Occipital lobe (tissue), 2 donors: ENCODE results near the gene DSCAM. TPM values are rescaled to one million over a fixed set of nuclear protein-coding genes. Genes with fewer than 3 reads are reported as not detected.

ENCODE experiments used
- DNase-seq: peaks from one replicate; lab custom pipeline; 2025; lab: John Stamatoyannopoulos, UW
- total RNA-seq: library from RNA; depleted of rRNA; stranded (reverse); fragments of >200 nt; gene quantifications from one replicate; pipeline ENCODE4 v1.2.3, GENCODE V29; 2014

DSCAM gene
- total RNA-seq, 1 donor from 2014 or later, result 13.3 TPM

GRCh38 chr21:40768056-40768455, 78.9 kb downstream of the DSCAM start:
- DNase-seq, result no peak

GRCh38 chr21:40766381-40766780, 80.6 kb downstream of the DSCAM start:
- no peak for DNase-seq

DNA sequence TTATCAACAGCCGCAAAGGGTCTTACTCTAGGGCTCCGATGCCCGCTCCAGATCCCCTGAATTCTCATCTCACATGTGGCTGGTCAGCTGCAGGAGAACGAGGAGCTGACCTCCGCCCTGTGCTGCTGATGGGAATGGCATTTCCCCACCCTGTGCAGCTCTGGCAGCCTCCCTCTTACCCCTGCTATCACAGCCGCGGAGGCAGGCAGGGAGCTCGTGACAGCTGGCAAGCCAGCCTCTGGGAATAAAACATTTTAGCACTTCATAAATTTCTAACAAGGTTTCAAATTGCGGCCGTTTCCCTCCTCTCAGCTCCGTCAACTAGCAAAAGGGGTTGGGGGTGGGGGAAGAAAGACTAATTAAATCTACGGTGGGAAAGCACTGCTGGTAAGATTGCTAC, 81.1 kb downstream of the DSCAM start:
- DNase-seq, result peak; percentile 12

DNA sequence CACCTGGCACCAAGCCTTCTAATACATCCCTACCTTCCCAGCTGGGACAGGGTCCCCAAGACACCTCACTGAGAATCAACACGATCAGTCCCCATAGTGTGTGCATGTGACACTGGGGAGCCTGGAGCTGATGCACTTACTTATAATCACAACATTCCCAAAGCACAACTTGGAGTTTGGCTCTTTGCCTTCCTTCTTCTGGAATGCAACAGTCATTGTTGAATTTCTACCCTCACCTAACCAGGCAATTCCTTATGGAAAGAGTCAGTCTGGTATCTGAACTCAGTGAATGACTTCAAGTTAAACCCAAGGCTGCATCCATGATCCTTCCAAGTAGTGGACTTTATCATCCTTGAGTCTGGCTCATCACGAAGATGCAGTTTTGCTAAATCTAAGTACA, 86.1 kb downstream of the DSCAM start:
- DNase-seq, result no peak

GRCh38 chr21:40759061-40759460, 87.9 kb downstream of the DSCAM start:
- no peak for DNase-seq

- DNase-seq, result no peak
These were observed 89.6 kb downstream of the DSCAM start for GRCh38 chr21:40757366-40757765.

DNA sequence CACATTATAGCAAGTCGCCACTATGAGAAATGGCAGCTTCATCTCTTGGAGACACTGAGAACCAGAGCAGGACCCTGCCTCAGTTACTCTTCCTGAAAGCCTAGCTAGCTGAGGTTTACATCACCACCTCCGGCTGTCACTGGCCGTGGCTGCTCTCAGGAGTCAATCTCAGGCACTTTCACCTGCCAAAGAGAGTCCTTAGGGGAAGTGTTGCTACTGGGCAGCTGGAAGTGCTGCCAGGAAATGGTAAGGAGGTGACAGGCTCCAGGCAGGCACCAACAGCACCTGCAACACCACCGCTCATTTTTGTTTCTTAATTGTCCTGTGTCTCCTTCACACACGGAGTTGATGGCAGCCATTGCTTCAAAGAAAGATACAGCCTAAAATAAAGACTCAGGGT, 92.5 kb downstream of the DSCAM start:
- DNase-seq, result no peak

DNA sequence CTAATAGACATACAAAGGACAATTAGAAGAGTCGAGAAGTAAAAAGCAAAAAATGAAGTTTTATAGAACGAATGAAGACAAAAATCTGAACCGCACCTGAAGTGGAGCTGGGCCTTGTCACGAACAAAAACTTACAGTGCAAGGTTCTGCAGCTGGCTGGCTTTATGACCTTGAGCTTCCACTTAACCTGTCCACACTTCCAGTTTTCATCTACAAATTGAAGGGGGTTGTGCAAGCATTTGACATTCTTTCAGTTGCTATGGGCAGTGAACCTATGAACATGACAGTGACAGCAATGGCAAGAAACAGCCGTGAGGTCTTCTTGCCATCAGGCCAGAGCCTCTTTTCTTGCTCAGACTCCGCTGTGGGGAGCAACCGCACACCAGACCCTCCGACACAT, 93.2 kb downstream of the DSCAM start:
- no peak for DNase-seq

DNA sequence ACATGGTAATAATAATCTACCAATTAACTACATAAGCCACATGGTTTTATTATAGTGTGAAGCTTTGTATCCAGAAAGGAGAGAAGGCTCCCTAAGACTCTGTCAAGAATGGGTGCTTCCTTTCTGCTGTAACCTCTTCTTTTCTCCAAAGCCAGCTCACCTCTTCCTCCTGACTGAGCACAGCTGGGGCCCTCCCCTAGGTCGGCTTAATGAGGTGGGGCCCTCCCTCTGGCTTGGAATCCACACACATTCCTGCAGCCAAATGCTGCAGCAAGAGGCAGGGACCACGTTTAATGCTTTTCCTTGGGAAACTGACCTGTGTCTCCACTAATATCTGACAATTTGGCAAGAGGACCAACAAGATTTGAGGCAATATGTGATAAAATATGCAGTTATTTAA, 94.8 kb downstream of the DSCAM start:
- DNase-seq, result no peak

DNA sequence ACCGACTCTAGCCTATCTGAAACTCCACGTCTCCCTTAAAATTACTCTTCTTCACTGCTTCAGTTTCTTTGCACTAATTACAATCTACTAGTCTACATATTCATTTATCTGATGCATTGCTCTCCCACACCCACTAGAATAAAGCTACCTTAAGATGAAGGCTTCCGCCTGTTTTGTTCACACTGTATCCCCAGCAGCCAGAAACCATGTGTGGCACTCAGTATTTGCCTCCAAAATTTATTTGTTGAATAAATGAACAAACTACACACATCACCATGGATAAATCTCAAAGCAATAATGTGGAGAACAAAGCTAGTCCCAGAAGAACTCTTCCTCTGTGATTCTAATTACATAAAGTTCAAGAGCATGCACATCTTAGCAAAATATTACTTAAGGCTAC, 95.7 kb downstream of the DSCAM start:
- no peak for DNase-seq

- no peak for DNase-seq
These were observed 110.8 kb downstream of the DSCAM start for GRCh38 chr21:40736145-40736544.

DNA sequence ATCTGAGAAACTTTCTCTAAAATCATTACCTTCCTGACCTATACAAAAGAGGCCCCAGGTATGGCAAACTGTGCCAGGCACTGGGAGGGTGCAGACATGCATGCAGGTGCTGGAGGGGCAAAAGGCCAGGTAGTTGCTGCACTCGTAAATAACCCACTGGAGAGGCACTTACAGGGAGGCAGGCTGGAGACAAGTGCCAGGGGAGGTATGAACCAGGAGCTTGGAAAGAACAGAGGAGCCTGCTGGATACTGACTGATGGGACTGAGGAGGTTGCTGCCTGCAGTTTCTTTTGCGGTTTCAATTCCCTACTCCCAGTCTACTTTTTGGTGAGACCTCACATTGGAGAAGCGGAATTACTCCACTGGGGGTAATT, 113.9 kb downstream of the DSCAM start:
- DNase-seq, result no peak

DNA sequence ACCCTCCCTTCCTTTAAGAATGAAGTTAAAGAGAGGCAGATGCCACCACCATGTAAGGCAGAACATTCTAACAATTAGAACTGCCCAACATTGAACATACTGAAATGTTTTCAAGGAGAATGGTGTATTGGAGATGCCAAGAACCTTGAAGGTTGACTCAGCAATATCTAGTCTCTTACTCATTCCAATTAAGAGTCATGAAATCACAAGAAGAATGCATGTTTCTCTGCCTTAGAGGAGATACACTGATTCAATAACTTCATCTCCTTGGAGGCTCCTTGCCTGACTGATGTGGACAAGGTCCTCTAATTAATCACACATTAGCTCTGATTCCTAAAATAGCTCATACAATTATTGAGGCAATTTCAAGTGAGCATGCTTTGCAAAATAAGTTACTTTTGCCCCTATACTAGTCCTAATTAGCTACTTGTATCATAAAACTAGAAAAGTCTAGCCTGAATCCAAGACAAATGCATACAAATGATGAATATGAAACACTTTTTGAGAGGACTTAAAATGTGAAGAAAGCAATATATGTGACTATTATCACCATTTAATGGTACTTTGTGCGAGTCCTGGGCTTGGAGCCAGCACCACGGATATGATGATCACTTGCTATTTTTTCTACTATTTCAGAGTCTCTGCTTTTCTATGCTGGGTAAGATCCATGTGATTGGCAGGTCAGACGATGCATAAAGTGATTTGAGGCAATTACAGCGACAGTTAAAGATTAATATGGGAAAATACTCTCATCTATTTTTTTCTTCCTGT, 114.5 kb downstream of the DSCAM start:
- no peak for DNase-seq

GRCh38 chr21:40731206-40731605, 115.8 kb downstream of the DSCAM start:
- DNase-seq, result no peak

GRCh38 chr21:40730426-40730800, 116.5 kb downstream of the DSCAM start:
- no peak for DNase-seq

DNA sequence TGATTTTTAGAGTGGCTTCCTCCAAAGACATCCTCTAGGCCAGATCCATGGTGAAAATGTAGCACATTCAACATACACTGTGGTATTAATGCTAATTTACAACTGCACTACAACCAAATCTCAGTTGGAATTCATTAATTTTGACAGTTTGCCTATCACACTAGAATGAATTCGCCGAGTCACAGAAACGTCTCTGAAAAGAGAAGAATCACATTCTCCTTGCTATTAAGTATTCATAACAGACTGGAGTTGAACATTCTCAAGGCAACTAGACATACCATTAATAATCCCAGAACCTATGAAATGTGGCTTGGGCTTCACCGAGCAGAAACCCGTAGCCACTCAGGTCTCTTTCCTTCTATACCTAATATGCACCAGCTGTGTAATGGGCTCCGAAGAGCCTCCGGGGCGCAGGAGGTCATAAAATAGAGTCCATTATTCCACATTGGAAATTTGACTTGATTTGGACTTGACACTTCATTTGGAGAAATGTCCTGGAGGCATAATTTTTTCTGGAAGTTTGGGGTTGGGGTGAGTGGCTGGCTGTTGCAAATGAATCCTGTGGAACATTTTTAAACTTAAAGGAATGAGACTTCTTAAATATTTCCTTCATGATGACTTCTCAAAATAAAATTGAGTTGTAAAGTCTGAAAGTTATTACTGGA, 117.1 kb downstream of the DSCAM start:
- DNase-seq, result no peak

DNA sequence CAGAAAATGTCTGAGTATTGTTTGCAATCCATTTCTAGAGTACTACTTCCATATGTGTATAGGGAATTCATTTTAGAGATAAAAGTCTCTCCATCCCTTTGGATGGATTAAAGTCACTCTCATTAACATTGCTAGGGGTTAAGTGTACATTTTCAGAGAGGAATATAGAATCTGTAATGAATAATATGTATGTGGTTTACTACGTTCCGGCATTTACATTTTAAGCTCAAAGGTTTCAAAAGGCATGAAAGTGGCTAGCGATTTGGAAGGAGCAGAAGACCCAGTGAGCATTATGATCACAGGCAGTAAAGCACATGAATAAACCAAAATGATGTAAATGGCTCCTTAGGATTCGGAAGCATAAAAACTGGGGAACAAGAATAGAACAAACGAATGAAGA, 123.0 kb downstream of the DSCAM start:
- no peak for DNase-seq

GRCh38 chr21:40723317-40723716, 123.6 kb downstream of the DSCAM start:
- DNase-seq, result no peak

DNA sequence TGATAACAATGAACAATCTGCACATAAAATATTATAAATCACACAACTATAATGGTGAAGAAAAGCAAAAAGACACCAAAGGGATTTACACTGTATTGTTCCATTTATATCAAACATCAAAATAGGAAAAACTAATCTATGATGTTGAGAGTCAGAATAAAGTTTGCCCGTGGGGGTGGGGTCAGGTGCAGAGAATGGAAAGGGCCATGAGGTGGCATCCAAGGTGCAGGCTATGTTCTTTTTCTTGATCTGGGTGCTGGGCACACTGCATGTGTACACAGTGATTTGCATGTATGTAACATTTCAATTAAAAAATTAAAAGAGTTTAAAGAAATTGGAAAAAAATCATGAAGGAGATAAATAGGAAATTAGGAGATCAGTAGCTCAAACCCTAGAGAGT, 127.3 kb downstream of the DSCAM start:
- DNase-seq, result no peak

GRCh38 chr21:40717028-40717427, 129.9 kb downstream of the DSCAM start:
- DNase-seq, result no peak

DNA sequence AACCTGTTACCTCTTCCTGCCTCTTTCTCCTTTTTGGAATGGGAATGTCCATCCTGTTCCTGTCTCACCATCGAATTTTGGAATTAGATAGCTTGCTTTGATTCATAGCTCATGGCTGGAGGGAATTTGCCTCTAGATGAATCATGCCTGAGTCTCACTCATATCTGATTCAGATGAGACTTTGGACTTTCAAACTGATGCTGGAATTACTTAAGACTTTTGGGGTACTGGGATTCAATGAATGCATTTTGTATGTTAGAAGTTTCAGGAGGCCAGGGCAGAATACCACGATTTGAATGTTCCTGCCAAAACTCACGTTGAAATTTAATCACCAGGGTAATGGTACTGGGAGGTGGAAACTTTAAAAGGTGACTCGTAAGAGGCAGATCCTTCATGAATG, 132.4 kb downstream of the DSCAM start:
- no peak for DNase-seq

- DNase-seq, result no peak
These were observed 139.2 kb downstream of the DSCAM start for GRCh38 chr21:40707656-40708244.
